ENCODE results near the gene IQGAP2.

The IQGAP2 gene

DNA sequence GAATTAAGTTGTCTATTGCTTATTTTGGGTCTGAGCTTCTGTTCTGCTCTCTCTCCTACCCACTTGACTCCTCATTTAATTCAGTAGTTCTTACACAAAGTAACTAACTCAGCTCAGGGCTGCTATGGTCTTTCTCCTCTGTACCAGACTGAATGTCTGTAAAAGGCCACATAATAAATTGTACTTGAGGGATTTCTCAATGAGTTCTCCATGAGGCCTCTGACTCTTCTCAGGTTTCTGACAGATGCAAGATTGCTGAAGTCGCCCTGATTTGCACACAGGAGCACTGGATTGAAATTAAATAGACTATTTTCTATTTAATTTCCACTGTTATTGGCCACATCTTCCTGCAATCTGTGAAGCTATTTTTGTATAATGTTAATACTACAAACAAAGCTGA lies 2.9 kb downstream of the IQGAP2 start:
- Histone ChIP-seq H3K4me3 (ENCODE audit: insufficient read depth, low read length, poor library complexity, severe bottlenecking) (no peak overlapping the region), H3K9me3 (ENCODE audit: insufficient read depth, low read length) (no peaks in the 10 kb centered on the region), H3F3A (ENCODE audit: insufficient read depth) (0 out of 2 replicates have a peak, but pooled peaks cover 5% of the 10 kb centered on the region), H4K20me1 (ENCODE audit: low read depth, low read length) (no peaks in the 10 kb centered on the region), H3K27ac (ENCODE audit: low read depth, low read length) (no peak overlapping the region), H2AFZ (ENCODE audit: low read depth, low read length, severe bottlenecking) (no peak overlapping the region), H3K79me2 (ENCODE audit: insufficient read depth, low read length) (no peaks in the 10 kb centered on the region), H3K9me2 (replicated peaks; ENCODE audit: insufficient read depth, low read length) (no peaks in the 10 kb centered on the region), H3K36me3 (ENCODE audit: low read length) (no peaks in the 10 kb centered on the region), H3K4me2 (ENCODE audit: low read depth, low read length, poor library complexity, severe bottlenecking) (no peak overlapping the region), H3K9ac (ENCODE audit: low read length) (no peak overlapping the region), H3K27me3 (ENCODE audit: low read length) (no peaks in the 10 kb centered on the region)
- TF ChIP-seq, protein P1, sequence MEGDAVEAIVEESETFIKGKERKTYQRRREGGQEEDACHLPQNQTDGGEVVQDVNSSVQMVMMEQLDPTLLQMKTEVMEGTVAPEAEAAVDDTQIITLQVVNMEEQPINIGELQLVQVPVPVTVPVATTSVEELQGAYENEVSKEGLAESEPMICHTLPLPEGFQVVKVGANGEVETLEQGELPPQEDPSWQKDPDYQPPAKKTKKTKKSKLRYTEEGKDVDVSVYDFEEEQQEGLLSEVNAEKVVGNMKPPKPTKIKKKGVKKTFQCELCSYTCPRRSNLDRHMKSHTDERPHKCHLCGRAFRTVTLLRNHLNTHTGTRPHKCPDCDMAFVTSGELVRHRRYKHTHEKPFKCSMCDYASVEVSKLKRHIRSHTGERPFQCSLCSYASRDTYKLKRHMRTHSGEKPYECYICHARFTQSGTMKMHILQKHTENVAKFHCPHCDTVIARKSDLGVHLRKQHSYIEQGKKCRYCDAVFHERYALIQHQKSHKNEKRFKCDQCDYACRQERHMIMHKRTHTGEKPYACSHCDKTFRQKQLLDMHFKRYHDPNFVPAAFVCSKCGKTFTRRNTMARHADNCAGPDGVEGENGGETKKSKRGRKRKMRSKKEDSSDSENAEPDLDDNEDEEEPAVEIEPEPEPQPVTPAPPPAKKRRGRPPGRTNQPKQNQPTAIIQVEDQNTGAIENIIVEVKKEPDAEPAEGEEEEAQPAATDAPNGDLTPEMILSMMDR (IDR thresholded peaks at IDR 0.05; ENCODE audit: insufficient read depth, low read length, poor library complexity, severe bottlenecking), result no peak
- TF ChIP-seq EZH2phosphoT487 (conservative IDR thresholded peaks at IDR 0.05; ENCODE audit: low read length), result no peak

DNA sequence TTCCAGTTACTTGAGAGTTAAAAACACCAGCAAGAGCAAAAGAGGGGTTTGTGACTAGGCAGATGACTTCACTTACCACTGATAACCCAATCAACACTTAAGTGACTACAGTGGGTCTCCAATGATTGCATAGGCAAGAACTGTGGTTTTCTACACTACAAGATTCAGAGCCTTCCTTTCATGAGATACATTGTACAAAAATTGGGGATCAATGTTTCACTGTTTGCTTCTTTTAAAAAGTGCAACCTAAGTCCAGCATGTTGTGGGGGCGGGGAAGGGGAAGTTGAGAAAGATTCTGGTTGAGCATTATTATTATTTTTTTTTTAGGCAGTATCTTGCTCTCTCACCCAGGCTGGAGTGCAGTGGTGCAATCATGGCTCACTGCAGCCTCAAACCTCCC lies 3.6 kb downstream of the IQGAP2 start:
- no peak overlapping the region for H3K4me3 ChIP-seq (ENCODE audit: insufficient read depth, low read length, poor library complexity, severe bottlenecking)
- H3K4me2 ChIP-seq (ENCODE audit: low read depth, low read length, poor library complexity, severe bottlenecking), result no peak overlapping the region
- 0 out of 2 replicates have a peak, but pooled peaks cover 5% of the 10 kb centered on the region for H3F3A ChIP-seq (ENCODE audit: insufficient read depth)
- H3K27ac ChIP-seq (ENCODE audit: low read depth, low read length), result no peak overlapping the region
- no peaks in the 10 kb centered on the region for H3K79me2 ChIP-seq (ENCODE audit: insufficient read depth, low read length)
- no peak overlapping the region for H3K9ac ChIP-seq (ENCODE audit: low read length)
- no peak for TF ChIP-seq EZH2phosphoT487 (conservative IDR thresholded peaks at IDR 0.05; ENCODE audit: low read length)
- TF ChIP-seq, protein P1 (IDR thresholded peaks at IDR 0.05; ENCODE audit: insufficient read depth, low read length, poor library complexity, severe bottlenecking), result no peak
- H4K20me1 ChIP-seq (ENCODE audit: low read depth, low read length), result no peaks in the 10 kb centered on the region
- no peaks in the 10 kb centered on the region for H3K9me3 ChIP-seq (ENCODE audit: insufficient read depth, low read length)
- no peaks in the 10 kb centered on the region for H3K36me3 ChIP-seq (ENCODE audit: low read length)
- H3K9me2 ChIP-seq (replicated peaks; ENCODE audit: insufficient read depth, low read length), result no peaks in the 10 kb centered on the region
- H2AFZ ChIP-seq (ENCODE audit: low read depth, low read length, severe bottlenecking), result no peak overlapping the region
- H3K27me3 ChIP-seq (ENCODE audit: low read length), result no peaks in the 10 kb centered on the region

DNA sequence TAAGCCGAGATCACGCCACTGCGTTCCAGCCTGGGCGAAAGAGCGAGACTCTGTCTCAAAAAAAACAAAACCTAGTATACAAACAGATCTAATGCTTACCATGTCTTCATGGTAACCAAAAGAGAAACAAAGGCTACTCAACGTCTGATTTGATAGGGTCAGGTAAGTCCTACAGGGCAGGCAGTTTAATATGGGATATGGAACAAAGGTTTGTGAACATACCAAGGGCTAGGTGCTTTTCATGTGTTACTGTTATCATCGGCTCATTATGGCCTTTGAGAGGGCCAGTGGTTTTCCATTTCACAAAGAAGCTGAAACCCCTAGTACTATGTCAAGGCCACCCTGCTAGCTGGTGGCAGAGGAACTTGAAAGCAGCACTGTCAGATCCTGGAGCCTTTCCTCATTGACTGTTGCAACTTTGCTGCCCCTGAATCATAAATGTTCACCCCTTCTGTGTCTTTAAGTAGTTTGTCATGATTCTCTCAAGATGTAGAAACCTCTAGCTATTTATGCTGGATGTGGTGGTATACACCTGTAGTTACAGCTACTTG lies 5.1 kb downstream of the IQGAP2 start:
- Histone ChIP-seq H3K9me3 (ENCODE audit: insufficient read depth, low read length) (no peaks in the 10 kb centered on the region), H3K4me3 (ENCODE audit: insufficient read depth, low read length, poor library complexity, severe bottlenecking) (no peak overlapping the region), H3K27me3 (ENCODE audit: low read length) (no peaks in the 10 kb centered on the region), H2AFZ (ENCODE audit: low read depth, low read length, severe bottlenecking) (no peak overlapping the region), H3F3A (ENCODE audit: insufficient read depth) (no peaks in the 10 kb centered on the region), H3K79me2 (ENCODE audit: insufficient read depth, low read length) (no peaks in the 10 kb centered on the region), H3K27ac (ENCODE audit: low read depth, low read length) (no peak overlapping the region), H3K9ac (ENCODE audit: low read length) (no peak overlapping the region), H4K20me1 (ENCODE audit: low read depth, low read length) (no peaks in the 10 kb centered on the region), H3K9me2 (replicated peaks; ENCODE audit: insufficient read depth, low read length) (no peaks in the 10 kb centered on the region), H3K4me2 (ENCODE audit: low read depth, low read length, poor library complexity, severe bottlenecking) (no peak overlapping the region), H3K36me3 (ENCODE audit: low read length) (no peaks in the 10 kb centered on the region)
- TF ChIP-seq EZH2phosphoT487 (conservative IDR thresholded peaks at IDR 0.05; ENCODE audit: low read length), result no peak
- TF ChIP-seq, protein P1 (IDR thresholded peaks at IDR 0.05; ENCODE audit: insufficient read depth, low read length, poor library complexity, severe bottlenecking), result no peak

All from SU-DHL-6 (cell line).